ENCODE measurements around the gene SLF2. TPM values are rescaled to one million over a fixed set of nuclear protein-coding genes. Genes with fewer than 3 reads are reported as not detected.

The SLF2 gene
- total and polyA plus RNA-seq, 2 of the 8 experiments (the other 6 are each of a cell fraction or from before 2014, with no cell fraction given), result 5.5 to 20.9 TPM

GRCh38 chr10:100887761-100888296 lies 24.9 kb upstream of the SLF2 start (continued):
- TF ChIP-seq JUN (IDR thresholded peaks at IDR 0.05; ENCODE audit: low read depth, low read length) (no peak), BRCA1 (IDR thresholded peaks at IDR 0.05; ENCODE audit: low read depth, low read length) (no peak), MAX (IDR thresholded peaks at IDR 0.05) (no peak), SP1 (IDR thresholded peaks at IDR 0.05; ENCODE audit: low read depth, low read length) (no peak)
